Measurements from ENCODE around the gene ABL2. TPM values are rescaled to one million over a fixed set of nuclear protein-coding genes. Genes with fewer than 3 reads are reported as not detected.
"Not testable (repeated sequence)": the region's sequence is repeated elsewhere in the genome, so short reads cannot be mapped to it uniquely, and the experiment has no call there.

ABL2 gene
- 12.4 and 15.9 TPM in 2 replicates for polyA plus RNA-seq (2011; rRNA removed)
- polyA plus RNA-seq (2012; cell fraction: cytosol; rRNA removed), result 3.0 and 4.1 TPM in 2 replicates
- 6.8 and 8.9 TPM in 2 replicates for polyA plus RNA-seq (2012; cell fraction: nucleus; rRNA removed)
- polyA plus RNA-seq (2017; fragmentation: RNase III; extraction: RNeasy Plus Mini Kit Qiagen cat#74134 plus additional on column Dnase treatment), result 12.4 to 18.7 TPM (median 12.9 TPM) in 3 replicates
- 44.9 and 50.5 TPM in 2 replicates for polyA minus RNA-seq (2011; rRNA and poly(A)+ RNA removed)

- DNase-seq (ENCODE audit: low read depth in 1 of 2, low spot score in 1 of 2) (peak; percentile 29 to 70), FAIRE-seq (no peak), ATAC-seq (peak; percentile 75 to 81)
- peaks cover 65% of the 10 kb centered on the region for H3K4me1 ChIP-seq
- POLR2A ChIA-PET, result no interaction called here
- CTCF ChIA-PET, result no interaction called here
- H3K4me2 ChIP-seq, result peak within 1 kb of the TSS; percentile 96
- peak within 1 kb of the TSS; percentile 82 for H3K4me3 ChIP-seq
- TF ChIP-seq JUN (IDR thresholded peaks at IDR 0.05) (peak; percentile 32 to 91; a peak in 4 of 5 replicates), BCL3 (IDR thresholded peaks at IDR 0.05) (0 out of 3 replicates have a peak, but pooled peaks have one; percentile 58), EP300 (IDR thresholded peaks at IDR 0.05) (no peak), RARB (CRISPR knock-in tag; IDR thresholded peaks at IDR 0.05) (no peak), POLR2A (IDR thresholded peaks at IDR 0.05; ENCODE audit: low read length) (0 out of 2 replicates have a peak, but pooled peaks have one; percentile 24), NR3C1 (IDR thresholded peaks at IDR 0.05) (no peak), PHF8 (IDR thresholded peaks at IDR 0.05; ENCODE audit: borderline replicate concordance, low read depth) (peak; percentile 78)
- H3K27ac ChIP-seq, result peak within 1 kb of the TSS; percentile 91 to 97
- no peaks in the 10 kb centered on the region for H3K9me3 ChIP-seq
- WGBS (ENCODE audit: missing lambda C conversion rate), result 2% methylated on average over 34 of the region's 94 CpGs
Measured at GRCh38 chr1:179229214-179230140, at the start of gene ABL2. TSS of gene ABL2 (minus strand) at chr1:179229677. CDS start at chr1:179229397, 280 bp downstream.

- no peak overlapping the region for H3K4me2 ChIP-seq
- CTCF ChIA-PET, result interaction anchor here (0.6 to 0.7 kb wide), 2 partner anchors 59 to 703 kb away, joined by 3 read pairs; no protein-coding TSS in a partner anchor
- 81% methylated on average over 5 of the region's 5 CpGs for WGBS (ENCODE audit: missing lambda C conversion rate)
- no peaks in the 10 kb centered on the region for H3K4me1 ChIP-seq
- no peak for ATAC-seq
- POLR2A ChIA-PET, result interaction anchor here (0.7 kb wide), 1 partner anchor 188 kb away, joined by 6 read pairs; no protein-coding TSS in a partner anchor
- FAIRE-seq, result no peak
- H3K27ac ChIP-seq, result no peak overlapping the region
- no peak for DNase-seq (ENCODE audit: low read depth in 1 of 2, low spot score in 1 of 2)
- H3K4me3 ChIP-seq, result no peak overlapping the region
- peaks cover 18% of the 10 kb centered on the region; the same call in 2 of the 3 replicates for H3K9me3 ChIP-seq
- TF ChIP-seq POLR2AphosphoS2 (conservative IDR thresholded peaks at IDR 0.05; ENCODE audit: low read length) (no peak), KDM5A (IDR thresholded peaks at IDR 0.05) (no peak), ZC3H11A (IDR thresholded peaks at IDR 0.05) (no peak), BCL3 (IDR thresholded peaks at IDR 0.05) (no peak), HOXA7 (CRISPR knock-in tag; IDR thresholded peaks at IDR 0.05) (no peak)
Measured at GRCh38 chr1:179278920-179279319, 49.4 kb upstream of the ABL2 start.

GRCh38 chr1:179274424-179274823, 44.9 kb upstream of the ABL2 start:
- WGBS (ENCODE audit: missing lambda C conversion rate), result 87% methylated on average over 5 of the region's 5 CpGs
- FAIRE-seq; DNase-seq (ENCODE audit: low read depth in 1 of 2, low spot score in 1 of 2); H3K4me2 ChIP-seq; H3K4me3 ChIP-seq; ATAC-seq; H3K27ac ChIP-seq; H3K4me1 ChIP-seq; POLR2A ChIA-PET: not testable (repeated sequence)
- peaks cover 11% of the 10 kb centered on the region; the same call in 2 of the 3 replicates for H3K9me3 ChIP-seq
- CTCF ChIA-PET, result interaction anchor here (1.0 to 1.7 kb wide), 2 partner anchors 12 to 70 kb away, joined by 3 to 5 read pairs; no protein-coding TSS in a partner anchor

GRCh38 chr1:179269071-179269470, 39.6 kb upstream of the ABL2 start:
- POLR2A ChIA-PET, result no interaction called here
- H3K9me3 ChIP-seq, result no peaks in the 10 kb centered on the region
- FAIRE-seq (no peak), DNase-seq (ENCODE audit: low read depth in 1 of 2, low spot score in 1 of 2) (no peak), ATAC-seq (no peak)
- CTCF ChIA-PET, result interaction anchor here (0.6 to 0.8 kb wide), 2 partner anchors 23 to 1284 kb away, joined by 3 to 4 read pairs; no protein-coding TSS in a partner anchor
- no peak overlapping the region for H3K27ac ChIP-seq
- H3K4me2 ChIP-seq, result no peak overlapping the region
- no peak overlapping the region for H3K4me3 ChIP-seq
- peaks cover 4% of the 10 kb centered on the region; the same call in 1 of the 3 replicates for H3K4me1 ChIP-seq
- TF ChIP-seq ZSCAN20 (CRISPR knock-in tag; IDR thresholded peaks at IDR 0.05), result no peak
- no peak for TF ChIP-seq TP53 (CRISPR knock-in tag; IDR thresholded peaks at IDR 0.05)
- no peak for TF ChIP-seq USF2 (IDR thresholded peaks at IDR 0.05)
- TF ChIP-seq TFCP2L1 (CRISPR knock-in tag; IDR thresholded peaks at IDR 0.05), result no peak
- no peak for TF ChIP-seq POLR2AphosphoS2 (conservative IDR thresholded peaks at IDR 0.05; ENCODE audit: low read length)
- no peak for TF ChIP-seq SMC3 (IDR thresholded peaks at IDR 0.05)
- TF ChIP-seq BCL3 (IDR thresholded peaks at IDR 0.05), result no peak
- TF ChIP-seq MYC (IDR thresholded peaks at IDR 0.05; ENCODE audit: borderline replicate concordance, low read length), result no peak
- TF ChIP-seq CTCF (IDR thresholded peaks at IDR 0.05), result no peak
- TF ChIP-seq FOSL2 (IDR thresholded peaks at IDR 0.05), result no peak
- TF ChIP-seq FOSL2 (CRISPR knock-in tag; IDR thresholded peaks at IDR 0.05), result no peak

Measured in A549 (cell line).